NK-92 treated with Interleukin-12 subunit alpha and Interleukin-12 subunit beta, amount 100 ng/mL, for 24 hours (cell line): ENCODE results near the gene IZUMO1.
"Not testable (repeated sequence)": the region's sequence is repeated elsewhere in the genome, so short reads cannot be mapped to it uniquely, and the experiment has no call there.

Source experiments
- DNase-seq: peaks from one replicate; lab custom pipeline; 2025; lab: John Stamatoyannopoulos, UW

The IZUMO1 gene

DNA sequence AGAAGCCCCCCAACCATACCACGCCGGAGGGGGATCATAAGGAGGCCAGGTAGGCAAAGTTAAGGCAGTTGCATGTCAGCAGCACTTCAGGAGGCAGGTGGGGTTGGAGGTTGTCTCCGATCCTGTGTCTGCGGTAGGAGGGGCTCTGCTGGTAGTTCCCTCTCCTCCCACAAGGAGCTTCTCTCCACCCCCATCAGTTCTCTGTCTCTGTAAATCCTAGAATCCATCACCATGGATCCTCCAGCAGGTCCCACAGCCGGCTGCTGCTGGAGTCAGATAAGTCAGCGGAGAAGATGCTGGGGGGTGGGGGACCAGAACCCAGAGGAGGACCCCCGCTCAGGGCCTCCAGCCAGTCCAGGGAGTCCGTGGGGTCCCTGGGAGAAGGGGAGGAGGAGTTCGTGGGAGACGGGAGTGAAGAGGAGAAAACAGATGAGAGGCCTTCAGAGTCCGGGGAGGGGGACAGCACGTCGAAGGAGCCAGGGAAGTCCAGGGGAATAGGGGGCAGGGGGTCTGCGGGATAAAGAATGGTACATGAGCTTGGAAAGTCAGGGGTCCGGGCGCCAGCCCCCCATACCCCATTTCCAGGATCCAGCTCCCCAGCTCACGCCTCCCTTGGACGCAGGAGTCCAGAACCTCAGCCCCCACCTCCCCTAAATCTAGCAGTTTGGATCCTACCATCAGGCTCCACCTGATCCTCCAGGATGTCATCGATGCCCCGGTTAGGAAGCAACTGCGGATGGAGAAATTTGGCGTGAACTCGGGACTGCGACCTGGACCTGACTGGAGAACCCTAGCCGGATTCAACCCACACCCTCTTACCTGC lies 33.5 kb downstream of the IZUMO1 start:
- DNase-seq = no peak

DNA sequence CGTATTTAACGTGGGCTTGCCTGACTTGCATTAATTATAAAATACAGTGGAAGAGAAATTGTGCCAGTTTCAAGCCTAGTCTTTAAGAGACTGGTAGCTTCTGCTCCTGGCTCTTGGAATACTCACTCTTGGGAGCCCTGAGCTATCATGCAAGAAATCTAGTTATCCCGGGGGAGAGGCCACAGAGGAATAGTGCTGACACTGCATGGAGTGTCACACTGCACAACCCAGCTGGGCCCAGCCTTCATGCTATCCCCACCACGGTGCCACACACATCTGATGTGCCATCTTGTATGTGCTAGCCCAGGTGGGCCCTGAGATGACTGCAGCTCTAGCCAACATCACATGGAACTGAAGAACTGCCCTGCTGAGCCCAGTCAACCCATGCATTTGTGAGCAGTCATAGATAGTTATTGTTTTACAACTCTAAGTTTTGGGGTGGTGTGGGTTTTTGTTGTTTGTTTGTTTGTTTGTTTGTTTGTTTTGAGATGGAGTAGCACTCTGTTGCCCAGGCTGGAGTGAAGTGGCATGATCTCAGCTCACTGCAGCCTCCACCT lies 35.5 kb downstream of the IZUMO1 start:
- DNase-seq = no peak

DNA sequence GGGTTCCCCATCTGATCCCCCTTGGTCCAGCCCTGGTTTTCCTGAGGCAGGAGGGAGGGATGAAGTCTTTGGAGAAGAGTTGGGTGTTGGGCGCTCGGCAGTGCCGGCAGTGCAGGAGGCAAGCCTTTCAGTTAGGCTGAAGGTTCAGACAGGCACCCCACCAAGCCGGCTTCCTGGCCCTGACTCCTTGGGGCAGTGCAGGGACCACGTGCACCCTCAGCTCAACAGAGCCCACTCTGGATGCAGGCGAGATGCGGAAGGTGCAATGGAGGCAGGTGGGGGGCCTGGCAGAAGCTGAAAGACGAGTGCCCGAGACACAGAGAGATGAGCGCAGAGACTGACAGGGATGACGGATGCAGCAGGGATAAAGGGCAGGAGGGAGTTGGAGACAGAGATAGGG lies 38.2 kb downstream of the IZUMO1 start:
- no peak for DNase-seq

DNA sequence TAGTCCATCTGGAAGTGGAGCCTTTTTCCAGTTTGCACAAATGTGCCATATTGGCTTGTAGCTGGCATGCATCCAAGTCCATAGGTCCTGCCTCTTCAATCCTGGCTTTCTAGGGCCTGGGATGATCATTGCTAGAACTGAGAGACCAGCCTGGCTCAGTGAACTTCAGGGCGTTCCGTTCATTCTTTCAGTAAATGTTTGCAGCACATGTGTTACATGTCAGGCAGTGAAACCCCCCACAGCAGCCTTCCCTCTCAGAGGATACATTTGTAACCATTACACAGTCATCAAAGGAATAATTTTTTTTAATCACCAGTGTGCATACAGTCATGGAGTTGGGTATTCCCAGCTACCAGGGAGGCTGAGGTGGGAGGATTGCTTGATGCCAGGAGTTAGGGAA lies 41.3 kb downstream of the IZUMO1 start:
- no peak for DNase-seq

DNA sequence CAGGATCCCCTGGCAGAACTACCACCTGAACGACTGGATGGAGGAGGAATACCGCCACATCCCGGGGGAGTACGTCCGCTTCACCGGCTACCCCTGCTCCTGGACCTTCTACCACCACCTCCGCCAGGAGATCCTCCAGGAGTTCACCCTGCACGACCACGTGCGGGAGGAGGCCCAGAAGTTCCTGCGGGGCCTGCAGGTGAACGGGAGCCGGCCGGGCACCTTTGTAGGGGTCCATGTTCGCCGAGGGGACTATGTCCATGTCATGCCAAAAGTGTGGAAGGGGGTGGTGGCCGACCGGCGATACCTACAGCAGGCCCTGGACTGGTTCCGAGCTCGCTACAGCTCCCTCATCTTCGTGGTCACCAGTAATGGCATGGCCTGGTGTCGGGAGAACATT lies 43.4 kb downstream of the IZUMO1 start:
- no peak for DNase-seq

DNA sequence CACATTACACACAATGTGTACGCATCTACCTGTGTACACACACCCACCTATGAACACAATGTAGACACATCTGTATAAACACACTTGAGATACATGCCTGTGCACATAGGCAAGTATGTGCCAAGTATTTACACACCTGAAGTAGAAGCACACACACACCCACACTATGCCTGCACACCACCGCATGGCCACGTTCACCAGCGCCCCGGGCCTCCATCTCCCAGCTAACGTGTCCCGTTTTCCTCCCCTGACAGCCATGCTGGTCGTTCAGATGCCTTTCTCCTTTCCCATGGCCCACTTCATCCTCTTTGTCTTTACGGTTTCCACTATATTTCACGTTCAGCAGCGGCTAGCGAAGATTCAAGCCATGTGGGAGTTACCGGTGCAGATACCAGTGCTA lies 44.0 kb downstream of the IZUMO1 start:
- DNase-seq = no peak

DNA sequence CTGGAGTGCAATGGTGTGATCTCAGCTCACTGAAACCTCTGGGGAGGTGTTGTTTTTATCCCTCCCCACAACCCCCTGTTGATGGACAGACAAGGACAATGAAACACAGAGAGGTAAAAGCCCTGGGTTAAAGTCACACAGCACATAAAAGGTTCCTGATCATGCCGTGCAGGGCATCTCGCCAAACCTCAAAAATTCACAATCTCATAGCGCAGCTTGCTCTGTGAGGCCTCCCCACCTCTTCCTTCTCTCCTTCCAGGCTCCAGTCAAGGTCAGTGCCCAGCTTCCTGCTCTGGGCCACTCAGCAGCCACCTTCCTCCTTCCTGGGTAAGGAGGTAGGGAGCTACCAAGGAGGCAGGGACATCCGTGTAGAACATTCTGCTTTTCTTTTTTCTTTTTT lies 48.7 kb downstream of the IZUMO1 start:
- DNase-seq = no peak

DNA sequence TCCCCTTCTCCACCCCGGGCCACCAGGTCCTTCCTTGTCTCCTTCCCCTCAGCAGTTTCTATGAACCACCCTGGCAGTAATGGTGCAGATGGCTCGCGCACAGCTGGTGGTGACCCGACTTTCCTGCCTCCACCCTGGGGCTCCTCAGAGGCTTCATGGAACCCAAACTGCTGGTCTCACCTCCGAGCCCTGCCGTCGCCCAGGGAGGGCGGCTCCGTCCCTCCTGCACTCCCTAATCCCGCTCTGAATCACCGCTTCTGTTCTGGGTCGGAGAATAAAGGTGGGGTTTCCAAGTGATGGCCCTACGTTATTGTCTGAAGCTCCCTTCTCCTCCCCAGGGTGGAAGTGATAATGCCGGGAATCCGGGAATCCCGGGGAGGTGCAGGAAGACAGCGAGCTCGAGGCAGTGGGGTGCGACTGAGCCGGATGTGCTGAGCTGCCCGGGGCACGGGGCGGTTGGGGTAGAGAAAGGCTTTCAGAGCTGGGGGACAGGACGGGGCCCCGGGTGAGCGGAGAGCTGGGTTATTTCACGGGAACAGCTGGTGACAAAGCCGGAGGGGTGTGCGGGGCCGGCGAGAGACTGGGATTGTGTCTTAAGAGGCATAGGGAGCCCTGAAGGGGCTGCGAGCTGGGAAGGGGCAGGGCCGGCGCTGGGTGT lies 50.2 kb downstream of the IZUMO1 start:
- DNase-seq = no peak

DNA sequence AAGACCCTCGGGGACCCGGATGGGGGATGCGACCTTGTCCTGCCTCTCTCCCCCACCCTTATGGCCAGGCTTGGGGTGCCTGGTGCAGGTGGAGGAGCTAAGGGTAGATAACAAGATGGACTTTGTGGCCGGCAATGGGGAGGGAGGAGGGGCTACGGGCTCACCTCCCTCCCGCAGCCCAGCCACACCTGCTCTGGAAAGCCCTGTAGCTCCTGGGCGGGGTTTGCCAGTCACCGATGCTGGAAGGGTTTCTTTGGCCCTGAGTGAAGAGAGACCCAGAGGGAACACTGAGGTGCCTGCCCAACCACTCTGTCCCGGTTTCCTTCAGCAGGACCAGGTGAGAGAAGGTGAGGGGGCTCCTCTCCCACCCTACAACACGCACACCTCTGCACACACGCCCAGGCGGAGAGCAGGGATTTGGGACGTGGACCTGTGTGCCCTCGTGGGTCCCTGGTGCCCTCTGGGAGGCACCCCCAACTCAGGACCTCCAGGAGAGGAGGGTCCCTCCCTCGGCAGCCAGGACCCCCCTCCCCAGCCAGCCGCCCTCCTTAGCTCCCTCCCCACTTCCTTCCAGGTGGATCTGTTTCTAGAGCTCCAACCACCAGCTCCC lies 50.9 kb downstream of the IZUMO1 start, which contains the start of gene FUT2:
FUT2 (plus strand) TSS at position 229 of the 610 bp plus-strand sequence. CDS start 6,986 bp downstream, outside the sequence.
- DNase-seq = no peak

DNA sequence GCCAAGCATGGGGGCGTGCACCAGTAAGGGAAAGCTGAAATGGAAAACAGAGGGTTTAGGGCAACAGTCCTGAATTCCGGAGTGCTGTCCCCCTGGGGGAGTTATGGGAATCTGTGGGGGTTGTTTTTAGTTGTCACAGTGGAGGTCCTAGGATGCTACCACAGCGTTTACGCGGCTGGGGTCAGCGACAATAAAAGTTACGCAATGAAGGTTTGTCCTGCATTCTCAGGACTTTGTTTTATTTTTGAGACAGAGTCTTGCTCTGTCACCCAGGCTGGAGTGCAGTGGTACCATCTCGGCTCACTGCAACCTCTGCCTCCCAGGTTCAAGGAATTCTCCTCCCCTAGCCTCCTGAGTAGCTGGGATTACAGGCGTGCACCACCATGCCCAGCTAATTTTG lies 53.1 kb downstream of the IZUMO1 start:
- DNase-seq = not testable (repeated sequence)
